Measurements from ENCODE around the gene AMOT. TPM values are rescaled to one million over a fixed set of nuclear protein-coding genes. Genes with fewer than 3 reads are reported as not detected.

AMOT gene
- polyA plus RNA-seq, 1 of the 3 experiments (the other 2 are of a cell fraction): 3.4 TPM

DNA sequence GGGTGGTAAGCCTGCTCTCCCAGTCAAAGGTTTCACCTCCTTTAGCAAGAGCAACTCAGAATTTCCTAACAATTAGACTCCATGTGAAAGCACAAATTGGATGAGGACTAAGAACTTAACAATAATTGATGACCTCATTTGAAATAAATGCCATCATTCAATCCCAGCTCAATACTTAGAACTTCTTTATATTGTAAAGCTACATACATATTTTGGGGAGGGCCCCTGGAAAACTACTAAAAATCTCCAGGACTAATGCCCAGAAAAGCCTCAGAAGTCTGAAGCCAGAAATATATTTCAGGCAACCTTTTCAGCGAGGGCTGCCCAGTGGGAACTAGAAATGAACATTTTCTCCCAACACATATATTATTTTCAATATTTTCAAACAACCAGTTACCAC lies 38.1 kb downstream of the AMOT start (continued):
- no peak for TF ChIP-seq REST (IDR thresholded peaks at IDR 0.05; ENCODE audit: low read depth, low read length)
- TF ChIP-seq RCOR1 (IDR thresholded peaks at IDR 0.05; ENCODE audit: low read length): no peak
- TF ChIP-seq GABPA (IDR thresholded peaks at IDR 0.05; ENCODE audit: low read depth): no peak
- TF ChIP-seq FOXM1 (IDR thresholded peaks at IDR 0.05; ENCODE audit: low read depth): no peak
- no peak for TF ChIP-seq JUND (IDR thresholded peaks at IDR 0.05)
- no peak for TF ChIP-seq FOXJ3 (CRISPR knock-in tag; IDR thresholded peaks at IDR 0.05)
- no peak for TF ChIP-seq CHD2 (IDR thresholded peaks at IDR 0.05; ENCODE audit: low read length, partially characterized antibody)

DNA sequence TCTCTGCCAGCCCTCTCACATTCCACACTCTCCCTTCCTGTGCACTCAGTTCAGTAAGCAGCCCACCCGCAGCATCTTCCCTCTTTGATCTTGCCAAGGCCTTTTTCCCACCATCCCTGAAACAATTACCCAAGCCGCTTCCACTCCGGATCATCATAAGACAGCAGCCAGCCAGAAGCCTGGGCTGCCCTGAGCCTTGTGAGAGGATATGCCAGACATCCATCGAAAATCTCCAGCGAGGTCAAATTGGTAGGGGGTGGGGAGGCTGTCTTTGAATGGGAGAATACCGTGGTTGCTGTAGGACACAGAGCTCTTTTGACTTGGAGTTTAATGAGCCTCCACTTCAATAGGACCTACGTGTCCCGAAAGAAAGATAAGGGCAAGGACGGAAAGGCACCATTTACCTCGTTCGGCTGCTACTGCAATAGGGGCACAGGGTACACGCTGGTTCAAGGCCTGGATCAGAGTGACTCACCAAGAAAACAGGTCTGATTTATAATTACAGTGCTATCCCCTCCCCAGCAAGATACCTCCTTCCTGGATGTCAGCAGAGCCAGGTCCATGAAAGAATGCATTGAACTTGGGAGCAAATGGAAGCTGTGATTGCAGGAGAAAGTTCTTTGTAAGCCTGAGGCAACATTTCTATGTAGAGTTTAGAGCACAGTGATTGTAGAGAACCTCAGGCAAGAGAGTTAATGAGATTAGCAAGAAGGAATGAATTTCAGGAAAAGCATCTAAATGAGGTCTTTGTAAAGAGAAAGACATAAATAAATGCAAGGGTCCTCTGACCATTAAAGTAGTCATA lies 39.5 kb downstream of the AMOT start:
- no peaks in the 10 kb centered on the region for H3K9me3 ChIP-seq
- no peak overlapping the region for H3K4me3 ChIP-seq (ENCODE audit: low read depth in 2 of 2, low read length in 1 of 2)
- ChIA-PET CTCF (no interaction called here), POLR2A (no interaction called here)
- no peaks in the 10 kb centered on the region for H3K27me3 ChIP-seq (ENCODE audit: insufficient read depth)
- no peak overlapping the region for H2AFZ ChIP-seq (ENCODE audit: low read depth)
- TF ChIP-seq TEAD4 (IDR thresholded peaks at IDR 0.05; ENCODE audit: borderline replicate concordance, insufficient read depth): no peak
- no peak for TF ChIP-seq SMC3 (IDR thresholded peaks at IDR 0.05; ENCODE audit: low read depth, low read length)
- TF ChIP-seq TAF1 (IDR thresholded peaks at IDR 0.05; ENCODE audit: borderline replicate concordance, low read depth, low read length): no peak
- no peak for TF ChIP-seq YY1 (IDR thresholded peaks at IDR 0.05; ENCODE audit: low read depth)
- TF ChIP-seq MEF2A (IDR thresholded peaks at IDR 0.05; ENCODE audit: borderline replicate concordance, low read depth): no peak
- no peak for TF ChIP-seq RCOR1 (IDR thresholded peaks at IDR 0.05; ENCODE audit: low read length)
- no peak for TF ChIP-seq FOSL2 (IDR thresholded peaks at IDR 0.05; ENCODE audit: borderline replicate concordance, low read depth)
- TF ChIP-seq SIN3A (IDR thresholded peaks at IDR 0.05; ENCODE audit: borderline replicate concordance, low read depth, low read length): no peak
- no peak for TF ChIP-seq FOXM1 (IDR thresholded peaks at IDR 0.05; ENCODE audit: low read depth)
- no peak for TF ChIP-seq GABPA (IDR thresholded peaks at IDR 0.05; ENCODE audit: low read depth)
- no peaks in the 10 kb centered on the region for H3F3A ChIP-seq (replicated peaks; ENCODE audit: insufficient read depth)
- H4K20me1 ChIP-seq (ENCODE audit: insufficient read depth): no peaks in the 10 kb centered on the region
- H3K27ac ChIP-seq (ENCODE audit: low read depth in 2 of 2, low read length in 1 of 2): no peak overlapping the region
- no peaks in the 10 kb centered on the region for H3K79me2 ChIP-seq (ENCODE audit: insufficient read depth)
- H3K36me3 ChIP-seq (replicated peaks in 1 of 2; ENCODE audit: control insufficient read depth in 1 of 2, insufficient read depth in 2 of 2, low read length in 1 of 2): no peaks in the 10 kb centered on the region
- 64% methylated on average over 12 of the region's 12 CpGs for WGBS (ENCODE audit: low lambda C conversion rate)
- H3K9ac ChIP-seq: no peak overlapping the region
- no peaks in the 10 kb centered on the region for H3K4me1 ChIP-seq (ENCODE audit: control insufficient read depth in 1 of 2, insufficient read depth in 2 of 2, low read depth in 1 of 2, low read length in 1 of 2)
- no peaks in the 10 kb centered on the region for H3K9me2 ChIP-seq
- DNase-seq: no peak
- H3K4me2 ChIP-seq: no peak overlapping the region
